Endothelial cell of umbilical vein (primary cell): ENCODE measurements around the gene KLHL9. TPM values are rescaled to one million over a fixed set of nuclear protein-coding genes. Genes with fewer than 3 reads are reported as not detected.

ENCODE experiments used
- BruUV-seq: library from RNA; stranded (reverse); fragments of 400-500 nt; replicated peaks from 2 replicates; lab custom pipeline; 2021; lab: Mats Ljungman, UMichigan
- CTCF ChIA-PET: fragments of 300-600, 350-600 bp; sonication (Branson Sonifier 250); formaldehyde crosslinking; loops from one replicate; lab custom pipeline; 2021; ENCODE audit warnings: antibody characterized with exemption, inconsistent platforms; lab: Charles Lee
- POLR2A ChIA-PET: fragments of 300-600, 350-600 bp; sonication (Branson Sonifier 250); formaldehyde crosslinking; loops from one replicate; lab custom pipeline; 2021; ENCODE audit warnings: antibody characterized with exemption, inconsistent platforms; lab: Charles Lee
- DNase-seq: peaks from one replicate; pipeline ENCODE4 v3.0.0-alpha.2; 2011; ENCODE audit warnings: low read depth, low spot score
- FAIRE-seq: peaks from 2 replicates; lab custom pipeline; 2011; peaks lifted over from hg19 to GRCh38; lab: Jason Lieb, UNC
- H2AFZ ChIP-seq: 2 replicates; pipeline ENCODE4 v1.6.0; 2012; ENCODE audit warnings: low read depth, low read length, control low read depth, inconsistent platforms
- H3K27ac ChIP-seq: 2 replicates; pipeline ENCODE4 v1.5.1; 2011; ENCODE audit warnings: low read depth, mild to moderate bottlenecking, control low read depth, low read length, moderate library complexity; ENCODE audit not compliant: insufficient read depth
- H3K27me3 ChIP-seq, 2 experiments: 2 replicates each; pipeline versions ENCODE4 v1.6.0 to v1.6.1; 2011; ENCODE audit warnings: low read length in 2 of 2, mixed read lengths in 1 of 2; ENCODE audit not compliant: control insufficient read depth in 2 of 2, insufficient read depth in 2 of 2
- H3K36me3 ChIP-seq, 2 experiments: 2 replicates in 1 of 2; 3 replicates in 1 of 2; pipeline ENCODE4 v1.5.1; 2011; ENCODE audit warnings: low read length in 2 of 2, mild to moderate bottlenecking in 1 of 2, moderate library complexity in 1 of 2; ENCODE audit not compliant: control insufficient read depth in 2 of 2, insufficient read depth in 2 of 2; ENCODE audit errors: extremely low read depth in 1 of 2
- H3K4me1 ChIP-seq: 3 replicates; pipeline ENCODE4 v1.5.1; 2011; ENCODE audit warnings: mild to moderate bottlenecking, low read length; ENCODE audit not compliant: control insufficient read depth, insufficient read depth; ENCODE audit errors: extremely low read depth
- H3K4me2 ChIP-seq: 2 replicates; pipeline ENCODE4 v1.6.1; 2011; ENCODE audit warnings: low read length, control low read depth, mixed read lengths; ENCODE audit not compliant: insufficient read depth
- H3K4me3 ChIP-seq, 3 experiments: fragments of 200-600 bp in 1 of 3; sonication (generic), shearing (Covaris generic) in 1 of 3; replicated peaks in 1 of 3; 2 replicates each; pipeline ENCODE4 v1.5.1; 2011 to 2016; ENCODE audit warnings: control low read depth in 3 of 3, low read length in 3 of 3, mild to moderate bottlenecking in 2 of 3, inconsistent platforms in 1 of 3, low read depth in 1 of 3, moderate library complexity in 1 of 3; ENCODE audit not compliant: insufficient read depth in 1 of 3
- H3K79me2 ChIP-seq: 2 replicates; pipeline ENCODE4 v1.6.0; 2012; ENCODE audit warnings: low read length, inconsistent platforms; ENCODE audit not compliant: control insufficient read depth, insufficient read depth
- H3K9ac ChIP-seq: replicated peaks from 2 replicates; pipeline ENCODE3; 2011; ENCODE audit warnings: low read length, control low read depth; ENCODE audit not compliant: insufficient read depth; ENCODE audit errors: extremely low read depth
- H3K9me1 ChIP-seq: replicated peaks from 3 replicates; pipeline ENCODE4 v1.6.0; 2011; ENCODE audit warnings: mild to moderate bottlenecking, low read length; ENCODE audit not compliant: control insufficient read depth, insufficient read depth; ENCODE audit errors: extremely low read depth
- H3K9me3 ChIP-seq: replicated peaks from 2 replicates; pipeline ENCODE4 v1.5.1; 2012; ENCODE audit warnings: low read length, inconsistent platforms; ENCODE audit not compliant: control insufficient read depth, insufficient read depth
- H4K20me1 ChIP-seq: replicated peaks from 2 replicates; pipeline ENCODE3; 2011; ENCODE audit warnings: mild to moderate bottlenecking, low read length; ENCODE audit not compliant: control insufficient read depth, insufficient read depth; ENCODE audit errors: extremely low read depth
- EZH2 ChIP-seq: IDR thresholded peaks from 2 replicates; pipeline ENCODE4 v1.6.1; 2012; ENCODE audit warnings: borderline replicate concordance, low read depth, mild to moderate bottlenecking, moderate library complexity, low read length, inconsistent platforms; ENCODE audit not compliant: severe bottlenecking
- FOS ChIP-seq: IDR thresholded peaks from 2 replicates; pipeline ENCODE4 v1.6.1; 2011; ENCODE audit warnings: mild to moderate bottlenecking, low read length, moderate library complexity, borderline replicate concordance; ENCODE audit not compliant: insufficient read depth
- JUN ChIP-seq: IDR thresholded peaks from 2 replicates; pipeline ENCODE4 v1.6.1; 2011; ENCODE audit warnings: borderline replicate concordance, low read depth; ENCODE audit not compliant: insufficient read length, insufficient read depth
- MYC ChIP-seq: IDR thresholded peaks from one replicate; pipeline ENCODE4 v1.6.1; 2011; ENCODE audit warnings: mild to moderate bottlenecking, low read depth, low read length
- POLR2A ChIP-seq: IDR thresholded peaks from 2 replicates; pipeline ENCODE4 v1.6.1; 2012; ENCODE audit warnings: low read depth, mild to moderate bottlenecking, control low read depth, low read length
- POLR2AphosphoS5 ChIP-seq: IDR thresholded peaks from 2 replicates; pipeline ENCODE4 v1.6.1; 2012; ENCODE audit warnings: low read depth, mild to moderate bottlenecking, control low read depth, low read length, moderate library complexity; ENCODE audit not compliant: insufficient read depth
- dilution Hi-C: fragments of 300-500 bp; cut with MboI; formaldehyde crosslinking; loops from one replicate; pipeline ENCODE4 v1.15.0; 2019; ENCODE audit warnings: low sequenced_read_pairs; ENCODE audit not compliant: extremely low pct_ligation_motif_present
- intact Hi-C: fragments of 100-400 bp; cut with micrococcal nuclease; formaldehyde crosslinking; loops from one replicate; pipeline ENCODE4 v1.10.0; 2022
- polyA plus RNA-seq, 4 experiments: library from polyadenylated mRNA; depleted of rRNA in 3 of 4; stranded (reverse) in 3 of 4; unstranded in 1 of 4; fragments of >200 nt; gene quantifications; 2 replicates each; pipeline versions ENCODE4 v1.2.1 to v1.2.3, GENCODE V29; 2011 to 2012; ENCODE audit warnings: missing spikeins in 1 of 4
- total RNA-seq: library from RNA; stranded (reverse); gene quantifications from 2 replicates; pipeline ENCODE4 v1.2.3, GENCODE V29; 2021
- TF ChIP-seq, protein P1 (sequence below): IDR thresholded peaks from 2 replicates; pipeline ENCODE4 v1.6.1; 2011; ENCODE audit not compliant: insufficient read depth, insufficient read length
- TF ChIP-seq, protein P2 (sequence below), 2 donors: IDR thresholded peaks; 1 replicate in 1 of 2; 2 replicates in 1 of 2; pipeline ENCODE4 v1.5.1; 2011; ENCODE audit warnings: low read length in 2 of 2, mild to moderate bottlenecking in 2 of 2, moderate library complexity in 2 of 2, control low read depth in 1 of 2, inconsistent platforms in 1 of 2, low read depth in 1 of 2; ENCODE audit not compliant: insufficient read depth in 1 of 2; ENCODE audit errors: extremely low read depth in 1 of 2

KLHL9 gene
- total and polyA plus RNA-seq, 2 donors (not counting 3 experiments of a cell fraction or from before 2014, with no cell fraction given) = 8.0 to 23.5 TPM

DNA sequence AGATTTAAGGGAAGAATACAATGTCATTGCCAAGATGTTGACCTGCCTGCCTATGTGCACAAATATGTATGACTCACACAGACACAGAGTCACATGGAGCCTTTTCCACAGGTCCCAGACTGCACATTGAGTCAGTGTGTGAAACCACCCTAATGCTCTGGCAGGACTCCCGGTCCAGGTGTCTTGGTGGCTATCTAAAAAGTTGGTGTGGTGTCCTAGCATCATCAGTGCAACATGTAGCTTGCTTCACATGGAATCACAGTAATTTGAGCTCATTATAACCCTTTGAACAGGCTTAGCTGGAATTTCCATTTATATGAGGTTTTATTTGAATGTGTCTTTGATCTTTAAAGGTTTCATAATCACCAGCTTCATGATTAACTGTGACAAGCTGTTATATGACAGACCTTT lies 40.8 kb downstream of the KLHL9 start:
- H2AFZ ChIP-seq = no peak overlapping the region
- no peaks in the 10 kb centered on the region for H3K9me3 ChIP-seq
- H3K27ac ChIP-seq = no peak overlapping the region
- DNase-seq (peak; percentile 11), FAIRE-seq (no peak)
- POLR2A ChIA-PET = no interaction called here
- intact Hi-C loops (no loop called here), dilution Hi-C loops (no loop called here)
- no peak overlapping the region for H3K9ac ChIP-seq
- no peaks in the 10 kb centered on the region for H3K4me1 ChIP-seq
- no peaks in the 10 kb centered on the region for H4K20me1 ChIP-seq
- peaks cover 8 to 27% of the 10 kb centered on the region in 2 experiments for H3K27me3 ChIP-seq
- no peak overlapping the region for H3K4me3 ChIP-seq
- no peaks in the 10 kb centered on the region for H3K36me3 ChIP-seq
- no peak overlapping the region for H3K4me2 ChIP-seq
- BruUV-seq = no TSS peak
- no peak for TF ChIP-seq EZH2
- peak; percentile 10 for TF ChIP-seq FOS
- no peak for TF ChIP-seq MYC
- TF ChIP-seq, protein P1, sequence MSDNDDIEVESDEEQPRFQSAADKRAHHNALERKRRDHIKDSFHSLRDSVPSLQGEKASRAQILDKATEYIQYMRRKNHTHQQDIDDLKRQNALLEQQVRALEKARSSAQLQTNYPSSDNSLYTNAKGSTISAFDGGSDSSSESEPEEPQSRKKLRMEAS = no peak
- TF ChIP-seq POLR2A = no peak
- no peak for TF ChIP-seq JUN
- no peaks in the 10 kb centered on the region for H3K79me2 ChIP-seq
- CTCF ChIA-PET = interaction anchor here (1.9 kb wide), 1 partner anchor 24 kb away, joined by 6 read pairs; no protein-coding TSS in a partner anchor
- no peaks in the 10 kb centered on the region for H3K9me1 ChIP-seq

DNA sequence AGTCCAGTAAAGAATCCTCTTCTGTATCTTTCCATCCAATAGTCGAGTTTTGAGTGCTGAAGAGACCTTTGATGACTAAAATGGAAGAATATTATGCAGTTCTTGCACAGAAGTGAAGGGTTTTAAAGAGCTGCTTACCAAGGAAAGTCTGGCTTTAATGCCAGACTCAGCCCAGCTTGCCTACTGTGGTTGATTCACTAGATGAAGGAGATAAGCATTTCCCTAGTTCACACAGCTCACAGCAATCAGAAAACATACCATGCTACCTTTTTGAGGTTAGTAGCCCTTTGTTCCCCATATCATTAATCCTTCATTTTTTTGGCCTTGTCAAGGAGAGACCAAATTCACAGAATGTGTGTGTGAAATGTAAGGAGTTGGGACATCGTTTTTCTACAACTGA lies 45.4 kb downstream of the KLHL9 start:
- no peak overlapping the region for H3K4me2 ChIP-seq
- no peak overlapping the region for H3K4me3 ChIP-seq
- H4K20me1 ChIP-seq = no peaks in the 10 kb centered on the region
- no peak for FAIRE-seq
- dilution Hi-C loops (no loop called here), intact Hi-C loops (no loop called here)
- H3K4me1 ChIP-seq = no peaks in the 10 kb centered on the region
- peaks cover 6 to 34% of the 10 kb centered on the region in 2 experiments for H3K27me3 ChIP-seq
- CTCF ChIA-PET = interaction anchor here (1.4 to 1.5 kb wide), 2 partner anchors 14 to 145 kb away, joined by 3 to 4 read pairs; no protein-coding TSS in a partner anchor
- DNase-seq = no peak
- no peak overlapping the region for H2AFZ ChIP-seq
- H3K9ac ChIP-seq = no peak overlapping the region
- H3K36me3 ChIP-seq = no peaks in the 10 kb centered on the region
- H3K27ac ChIP-seq = no peak overlapping the region
- H3K9me1 ChIP-seq = no peaks in the 10 kb centered on the region
- H3K9me3 ChIP-seq = no peaks in the 10 kb centered on the region
- no peaks in the 10 kb centered on the region for H3K79me2 ChIP-seq
- no TSS peak for BruUV-seq
- POLR2A ChIA-PET = no interaction called here
- TF ChIP-seq, protein P2, sequence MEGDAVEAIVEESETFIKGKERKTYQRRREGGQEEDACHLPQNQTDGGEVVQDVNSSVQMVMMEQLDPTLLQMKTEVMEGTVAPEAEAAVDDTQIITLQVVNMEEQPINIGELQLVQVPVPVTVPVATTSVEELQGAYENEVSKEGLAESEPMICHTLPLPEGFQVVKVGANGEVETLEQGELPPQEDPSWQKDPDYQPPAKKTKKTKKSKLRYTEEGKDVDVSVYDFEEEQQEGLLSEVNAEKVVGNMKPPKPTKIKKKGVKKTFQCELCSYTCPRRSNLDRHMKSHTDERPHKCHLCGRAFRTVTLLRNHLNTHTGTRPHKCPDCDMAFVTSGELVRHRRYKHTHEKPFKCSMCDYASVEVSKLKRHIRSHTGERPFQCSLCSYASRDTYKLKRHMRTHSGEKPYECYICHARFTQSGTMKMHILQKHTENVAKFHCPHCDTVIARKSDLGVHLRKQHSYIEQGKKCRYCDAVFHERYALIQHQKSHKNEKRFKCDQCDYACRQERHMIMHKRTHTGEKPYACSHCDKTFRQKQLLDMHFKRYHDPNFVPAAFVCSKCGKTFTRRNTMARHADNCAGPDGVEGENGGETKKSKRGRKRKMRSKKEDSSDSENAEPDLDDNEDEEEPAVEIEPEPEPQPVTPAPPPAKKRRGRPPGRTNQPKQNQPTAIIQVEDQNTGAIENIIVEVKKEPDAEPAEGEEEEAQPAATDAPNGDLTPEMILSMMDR (IDR thresholded peaks at IDR 0.05; ENCODE audit: extremely low read depth in 1 of 2, insufficient read depth in 1 of 2, low read depth in 1 of 2, low read length in 2 of 2) = no peak
- TF ChIP-seq POLR2A (no peak), POLR2AphosphoS5 (no peak)
